Spleen (tissue), 11 donors: Measurements from ENCODE around the gene SRCIN1. TPM values are rescaled to one million over a fixed set of nuclear protein-coding genes. Genes with fewer than 3 reads are reported as not detected.

ENCODE experiments used
- DNase-seq: peaks from one replicate; pipeline ENCODE4 v3.0.0-alpha.2; 2020
- H3K27ac ChIP-seq, 8 donors: fragments of 200-600 bp; sonication (generic) in 7 of 8; 1 replicate in 4 of 8; 2 replicates in 4 of 8; pipeline versions ENCODE4 v1.5.0 to v1.8.0; 2016 to 2021; ENCODE audit warnings: inconsistent platforms in 4 of 8, mild to moderate bottlenecking in 4 of 8, moderate library complexity in 1 of 8
- H3K27me3 ChIP-seq, 7 donors: fragments of 200-600 bp; sonication (generic) in 6 of 7; replicated peaks in 1 of 7; 1 replicate in 4 of 7; 2 replicates in 3 of 7; pipeline versions ENCODE4 v1.5.0 to v1.8.0; 2016 to 2021; ENCODE audit warnings: inconsistent platforms in 3 of 7, mild to moderate bottlenecking in 1 of 7
- H3K36me3 ChIP-seq, 6 donors: fragments of 200-600 bp; sonication (generic) in 5 of 6; 1 replicate in 4 of 6; 2 replicates in 2 of 6; pipeline versions ENCODE4 v1.5.0 to v1.8.0; 2016 to 2021; ENCODE audit warnings: inconsistent platforms in 2 of 6
- H3K4me1 ChIP-seq, 6 donors: fragments of 200-600 bp; sonication (generic) in 5 of 6; 1 replicate in 3 of 6; 2 replicates in 3 of 6; pipeline versions ENCODE4 v1.5.0 to v1.8.0; 2016 to 2021; ENCODE audit warnings: inconsistent platforms in 3 of 6
- H3K4me3 ChIP-seq, 8 donors: fragments of 200-600 bp; sonication (generic) in 7 of 8; 1 replicate in 4 of 8; 2 replicates in 4 of 8; pipeline versions ENCODE4 v1.5.0 to v1.8.0; 2016 to 2021; ENCODE audit warnings: inconsistent platforms in 4 of 8, mild to moderate bottlenecking in 4 of 8, moderate library complexity in 2 of 8
- H3K9me3 ChIP-seq, 8 donors: fragments of 200-600 bp; sonication (generic) in 7 of 8; 1 replicate in 4 of 8; 2 replicates in 4 of 8; pipeline versions ENCODE4 v1.5.0 to v1.8.0; 2016 to 2021; ENCODE audit warnings: inconsistent platforms in 4 of 8
- CTCF ChIP-seq, 11 experiments: fragments of 200-600 bp in 7 of 11; fragments of 450-650 bp in 4 of 11; sonication (generic) in 4 of 11; IDR thresholded peaks in 8 of 11; conservative IDR thresholded peaks in 3 of 11; 1 replicate in 7 of 11; 2 replicates in 4 of 11; pipeline versions ENCODE4 v1.4.0 to v1.8.0; 2016 to 2021; ENCODE audit warnings: antibody characterized with exemption in 11 of 11, inconsistent platforms in 4 of 11, mild to moderate bottlenecking in 1 of 11
- POLR2A ChIP-seq, 3 donors: fragments of 450-650 bp; IDR thresholded peaks; one replicate each; pipeline ENCODE4 v1.5.1; 2017; ENCODE audit warnings: antibody characterized with exemption in 3 of 3, mild to moderate bottlenecking in 1 of 3
- POLR2AphosphoS5 ChIP-seq, 3 donors: sonication (generic); formaldehyde crosslinking; IDR thresholded peaks; one replicate each; pipeline ENCODE4 v1.5.1; 2017; ENCODE audit warnings: antibody characterized with exemption in 3 of 3
- WGBS, 5 donors: extraction: QIAGEN DNeasy Blood & Tissue Kit in 3 of 5; methylation state at CpG; one replicate each; pipeline versions ENCODE4 v1.1.5 to v1.1.7; 2013 to 2018; 5-methylcytosine and 5-hydroxymethylcytosine counted together
- intact Hi-C: fragments of 100-400 bp; cut with DNase I; formaldehyde crosslinking; loops from one replicate; pipeline ENCODE4 v1.15.0; 2023; ENCODE audit warnings: low total_unique reads
- polyA plus RNA-seq, 3 donors: library from polyadenylated mRNA; stranded (reverse); fragments of 200-250 nt; gene quantifications; one replicate each; pipeline ENCODE4 v1.2.1, GENCODE V29; 2013
- total RNA-seq, 7 donors: library from RNA; depleted of rRNA in 3 of 7; stranded (reverse); fragments of >200 nt in 3 of 7; fragmentation: NEBNext Ultra II Directional in 4 of 7; extraction: Animal tissue kit (Norgen Biotek cat#: 25700) in 4 of 7; gene quantifications; one replicate each; pipeline versions ENCODE4 v1.1.0 to v1.2.1, GENCODE V29; 2016 to 2021
- donor health status: healthy with polysubstance abuse.
- donor health status: DM: no; HTN: no; CAD: no; lungs with moderate emphysema.
- donor health status: DM: no; HTN: no; CAD: no.
- donor health status: Bipolar disorder and iron deficiency.
- donor health status: healthy.
- donor health status: DM: no; HTN: no; CAD: no.
- donor health status: DM: yes; HTN: yes; CAD: no.

Gene SRCIN1
- total and polyA plus RNA-seq, 10 donors, result 0.32 to 3.5 (median 1.5) TPM

GRCh38 chr17:38590988-38591758 is 14.6 kb downstream of the SRCIN1 start:
- WGBS, 5 donors, result 31 to 54% (median 46%) methylated on average over 5 to 6 of the region's 6 CpGs
- Histone ChIP-seq H3K4me3 (no peak overlapping the region), H3K27ac (no peak overlapping the region), H3K36me3 (no peaks in the 10 kb centered on the region), H3K27me3 (peaks cover 0 to 100% (median 48%) of the 10 kb centered on the region in 7 donors), H3K9me3 (no peaks in the 10 kb centered on the region), H3K4me1 (peaks cover 8 to 25% (median 18%) of the 10 kb centered on the region in 6 donors)
- intact Hi-C loops, result no loop called here
- no peak for DNase-seq
- no peak for TF ChIP-seq CTCF (IDR thresholded peaks at IDR 0.05 in 8 of 11, conservative IDR thresholded peaks at IDR 0.05 in 3 of 11)
- no peak for TF ChIP-seq POLR2AphosphoS5 (IDR thresholded peaks at IDR 0.05)
- TF ChIP-seq POLR2A (IDR thresholded peaks at IDR 0.05), result no peak

GRCh38 chr17:38589462-38590114 is 16.2 kb downstream of the SRCIN1 start:
- peaks cover 8 to 28% (median 21%) of the 10 kb centered on the region in 6 donors for H3K4me1 ChIP-seq
- H3K9me3 ChIP-seq, result no peaks in the 10 kb centered on the region
- no peak for TF ChIP-seq POLR2AphosphoS5 (IDR thresholded peaks at IDR 0.05)
- TF ChIP-seq CTCF (IDR thresholded peaks at IDR 0.05 in 8 of 11, conservative IDR thresholded peaks at IDR 0.05 in 3 of 11), result no peak
- no peak for TF ChIP-seq POLR2A (IDR thresholded peaks at IDR 0.05)
- intact Hi-C loops, result no loop called here
- H3K36me3 ChIP-seq, result no peaks in the 10 kb centered on the region
- H3K4me3 ChIP-seq, result no peak overlapping the region
- WGBS, 5 donors, result 83 to 95% (median 89%) methylated on average over 9 to 10 of the region's 10 CpGs
- DNase-seq, result no peak
- peaks cover 0 to 100% (median 42%) of the 10 kb centered on the region in 7 donors for H3K27me3 ChIP-seq
- H3K27ac ChIP-seq, result no peak overlapping the region

- H3K4me3 ChIP-seq, result no peak overlapping the region
- DNase-seq, result no peak
- no peaks in the 10 kb centered on the region for H3K9me3 ChIP-seq
- 76 to 86% (median 78%) methylated on average over 9 of the region's 9 CpGs for WGBS, 5 donors
- no peak overlapping the region for H3K27ac ChIP-seq
- H3K27me3 ChIP-seq, result peaks cover 0 to 100% (median 34%) of the 10 kb centered on the region in 7 donors
- intact Hi-C loops, result no loop called here
- no peak for TF ChIP-seq POLR2A (IDR thresholded peaks at IDR 0.05)
- no peak for TF ChIP-seq CTCF (IDR thresholded peaks at IDR 0.05 in 8 of 11, conservative IDR thresholded peaks at IDR 0.05 in 3 of 11)
- no peak for TF ChIP-seq POLR2AphosphoS5 (IDR thresholded peaks at IDR 0.05)
- H3K4me1 ChIP-seq, result peaks cover 8 to 35% (median 27%) of the 10 kb centered on the region in 6 donors
- H3K36me3 ChIP-seq, result no peaks in the 10 kb centered on the region
Measured at GRCh38 chr17:38588788-38589174, 17.0 kb downstream of the SRCIN1 start.
